Gastroesophageal sphincter (tissue), 4 donors: Measurements from ENCODE around the gene CD47. TPM values are rescaled to one million over a fixed set of nuclear protein-coding genes. Genes with fewer than 3 reads are reported as not detected.

ENCODE experiments used
- ATAC-seq: fragments of 150-250 bp; one replicate; pipeline ENCODE4 v1.9.1; 2016; ENCODE audit warnings: mild to moderate bottlenecking, moderate library complexity
- H3K27ac ChIP-seq, 4 donors: fragments of 200-600 bp; sonication (generic) in 3 of 4; 1 replicate in 3 of 4; 2 replicates in 1 of 4; pipeline ENCODE4 v1.5.1; 2016 to 2019
- H3K27me3 ChIP-seq: fragments of 200-600 bp; sonication (generic); one replicate; pipeline ENCODE4 v1.5.1; 2019
- H3K36me3 ChIP-seq, 2 donors: fragments of 200-600 bp; sonication (generic); one replicate each; pipeline ENCODE4 v1.5.1; 2019; ENCODE audit warnings: control low read depth in 1 of 2
- H3K4me1 ChIP-seq, 3 donors: fragments of 200-600 bp; sonication (generic); 1 replicate in 2 of 3; 2 replicates in 1 of 3; pipeline ENCODE4 v1.5.1; 2016 to 2019; ENCODE audit warnings: control low read depth in 2 of 3
- H3K4me3 ChIP-seq, 2 donors: fragments of 200-600 bp; sonication (generic); one replicate each; pipeline ENCODE4 v1.5.1; 2019; ENCODE audit warnings: mild to moderate bottlenecking in 1 of 2, moderate library complexity in 1 of 2
- H3K9me3 ChIP-seq, 3 donors: fragments of 200-600 bp; sonication (generic); one replicate each; pipeline ENCODE4 v1.5.1; 2017 to 2019; ENCODE audit warnings: control low read depth in 2 of 3
- CTCF ChIP-seq, 4 experiments: fragments of 200-600 bp in 2 of 4; fragments of 450-650 bp in 2 of 4; sonication (generic) in 1 of 4; IDR thresholded peaks; one replicate each; pipeline ENCODE4 v1.5.1; 2017 to 2019; ENCODE audit warnings: antibody characterized with exemption in 4 of 4, mild to moderate bottlenecking in 2 of 4, moderate library complexity in 2 of 4
- EP300 ChIP-seq: sonication (generic); formaldehyde crosslinking; IDR thresholded peaks from one replicate; pipeline ENCODE4 v1.6.1; 2017; ENCODE audit warnings: antibody characterized with exemption, mild to moderate bottlenecking
- POLR2A ChIP-seq, 2 donors: fragments of 450-650 bp; IDR thresholded peaks; one replicate each; pipeline ENCODE4 v1.6.1; 2017; ENCODE audit warnings: antibody characterized with exemption in 2 of 2, mild to moderate bottlenecking in 2 of 2, moderate library complexity in 1 of 2
- POLR2AphosphoS5 ChIP-seq: sonication (generic); formaldehyde crosslinking; IDR thresholded peaks from one replicate; pipeline ENCODE4 v1.6.1; 2017; ENCODE audit warnings: antibody characterized with exemption
- WGBS, 2 donors: methylation state at CpG; one replicate each; pipeline ENCODE4 v1.1.5; 2018; ENCODE audit warnings: low coverage in 1 of 2; 5-methylcytosine and 5-hydroxymethylcytosine counted together
- total RNA-seq, 4 donors: library from RNA; depleted of rRNA; stranded (reverse); fragments of >200 nt; gene quantifications; one replicate each; pipeline ENCODE4 v1.1.0, GENCODE V29; 2016

CD47 gene
- total RNA-seq, 4 donors from 2014 or later = 60.0 to 91.5 (median 76.3) TPM

- Histone ChIP-seq H3K4me1 (no peaks in the 10 kb centered on the region), H3K27ac (no peak overlapping the region), H3K27me3 (no peaks in the 10 kb centered on the region), H3K9me3 (no peaks in the 10 kb centered on the region), H3K4me3 (no peak overlapping the region), H3K36me3 (no peaks in the 10 kb centered on the region)
- TF ChIP-seq POLR2AphosphoS5 (no peak), CTCF (IDR thresholded peaks at IDR 0.05) (no peak), EP300 (no peak), POLR2A (IDR thresholded peaks at IDR 0.05) (no peak)
- no peak for ATAC-seq
- WGBS, 2 donors = 81 to 86% methylated on average over 4 of the region's 4 CpGs
Observed at GRCh38 chr3:107995823-107996222, 95.0 kb downstream of the CD47 start.

GRCh38 chr3:107994956-107995715 is 95.7 kb downstream of the CD47 start:
- H3K27ac ChIP-seq = no peak overlapping the region
- H3K4me1 ChIP-seq = no peaks in the 10 kb centered on the region
- H3K36me3 ChIP-seq = no peaks in the 10 kb centered on the region
- TF ChIP-seq POLR2A (IDR thresholded peaks at IDR 0.05) (no peak), EP300 (no peak), CTCF (IDR thresholded peaks at IDR 0.05) (no peak), POLR2AphosphoS5 (no peak)
- 60 to 71% methylated on average over 4 of the region's 4 CpGs for WGBS, 2 donors
- H3K27me3 ChIP-seq = no peaks in the 10 kb centered on the region
- no peaks in the 10 kb centered on the region for H3K9me3 ChIP-seq
- H3K4me3 ChIP-seq = no peak overlapping the region
- no peak for ATAC-seq

GRCh38 chr3:107994181-107994580 is 96.7 kb downstream of the CD47 start:
- Histone ChIP-seq H3K4me3 (no peak overlapping the region), H3K9me3 (no peaks in the 10 kb centered on the region), H3K27me3 (no peaks in the 10 kb centered on the region), H3K4me1 (peaks cover 0 to 1% (median 0%) of the 10 kb centered on the region in 3 donors), H3K36me3 (no peaks in the 10 kb centered on the region), H3K27ac (no peak overlapping the region)
- 95 to 100% methylated on average over 1 to 2 of the region's 2 CpGs for WGBS, 2 donors
- no peak for ATAC-seq
- TF ChIP-seq CTCF (IDR thresholded peaks at IDR 0.05) = no peak
- no peak for TF ChIP-seq POLR2A (IDR thresholded peaks at IDR 0.05)
- TF ChIP-seq POLR2AphosphoS5 = no peak
- no peak for TF ChIP-seq EP300

GRCh38 chr3:107993771-107994170 is 97.1 kb downstream of the CD47 start:
- no peak overlapping the region for H3K4me3 ChIP-seq
- no peak for ATAC-seq

More at GRCh38 chr3:107993771-107994170, 97.1 kb downstream of the CD47 start:
- no peaks in the 10 kb centered on the region for H3K27me3 ChIP-seq
- no peaks in the 10 kb centered on the region for H3K36me3 ChIP-seq
- TF ChIP-seq CTCF (IDR thresholded peaks at IDR 0.05) = no peak
- TF ChIP-seq EP300 = no peak
- no peak for TF ChIP-seq POLR2AphosphoS5
- TF ChIP-seq POLR2A (IDR thresholded peaks at IDR 0.05) = no peak
- 55% methylated on average over 1 of the region's 1 CpG; no CpG with 5 or more reads in 1 of the 2 donors for WGBS, 2 donors
- no peak overlapping the region for H3K27ac ChIP-seq
- H3K9me3 ChIP-seq = no peaks in the 10 kb centered on the region
- peaks cover 0 to 6% (median 0%) of the 10 kb centered on the region in 3 donors for H3K4me1 ChIP-seq

Other genes starting within 250 kb of the CD47 start
- 10 to 100 TPM; 48.4 to 64.2 (median 55.1) TPM for gene IFT57, start 131.4 kb upstream of the CD47 start, total RNA-seq
- gene HHLA2, start 205.5 kb upstream of the CD47 start, total RNA-seq = not detected